ENCODE measurements around the gene PHEX.

DNA sequence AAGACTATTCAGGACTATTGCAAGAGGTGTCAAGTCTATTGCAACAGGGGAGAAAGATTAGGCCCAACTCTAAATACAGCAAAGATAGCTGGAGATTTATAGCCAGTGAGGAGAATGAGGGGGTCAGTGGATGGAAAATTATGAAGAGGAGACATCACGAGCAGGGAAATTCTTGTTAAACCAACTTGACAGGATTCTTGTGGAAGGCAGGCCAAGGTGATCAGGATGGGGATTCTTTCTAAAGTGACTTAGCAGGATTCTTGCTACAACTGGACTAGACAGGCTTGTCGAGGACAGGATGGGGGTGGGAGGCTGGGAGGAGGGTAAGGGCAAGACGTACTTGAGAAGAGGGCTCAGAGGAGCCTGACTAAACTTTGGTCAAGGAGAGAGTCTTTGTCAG is 89.0 kb downstream of the PHEX start:
- TF ChIP-seq, protein P1, sequence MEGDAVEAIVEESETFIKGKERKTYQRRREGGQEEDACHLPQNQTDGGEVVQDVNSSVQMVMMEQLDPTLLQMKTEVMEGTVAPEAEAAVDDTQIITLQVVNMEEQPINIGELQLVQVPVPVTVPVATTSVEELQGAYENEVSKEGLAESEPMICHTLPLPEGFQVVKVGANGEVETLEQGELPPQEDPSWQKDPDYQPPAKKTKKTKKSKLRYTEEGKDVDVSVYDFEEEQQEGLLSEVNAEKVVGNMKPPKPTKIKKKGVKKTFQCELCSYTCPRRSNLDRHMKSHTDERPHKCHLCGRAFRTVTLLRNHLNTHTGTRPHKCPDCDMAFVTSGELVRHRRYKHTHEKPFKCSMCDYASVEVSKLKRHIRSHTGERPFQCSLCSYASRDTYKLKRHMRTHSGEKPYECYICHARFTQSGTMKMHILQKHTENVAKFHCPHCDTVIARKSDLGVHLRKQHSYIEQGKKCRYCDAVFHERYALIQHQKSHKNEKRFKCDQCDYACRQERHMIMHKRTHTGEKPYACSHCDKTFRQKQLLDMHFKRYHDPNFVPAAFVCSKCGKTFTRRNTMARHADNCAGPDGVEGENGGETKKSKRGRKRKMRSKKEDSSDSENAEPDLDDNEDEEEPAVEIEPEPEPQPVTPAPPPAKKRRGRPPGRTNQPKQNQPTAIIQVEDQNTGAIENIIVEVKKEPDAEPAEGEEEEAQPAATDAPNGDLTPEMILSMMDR (IDR thresholded peaks at IDR 0.05; ENCODE audit: borderline replicate concordance, extremely low read depth, low read length, poor library complexity, severe bottlenecking): no peak
- no peak for TF ChIP-seq EZH2 (IDR thresholded peaks at IDR 0.05; ENCODE audit: borderline replicate concordance, low read depth, low read length, severe bottlenecking)
